ENCODE data around the gene TUBAL3. TPM values are rescaled to one million over a fixed set of nuclear protein-coding genes. Genes with fewer than 3 reads are reported as not detected.

The TUBAL3 gene
- total RNA-seq, 1 experiment from 2014 or later = 0.98 TPM

DNA sequence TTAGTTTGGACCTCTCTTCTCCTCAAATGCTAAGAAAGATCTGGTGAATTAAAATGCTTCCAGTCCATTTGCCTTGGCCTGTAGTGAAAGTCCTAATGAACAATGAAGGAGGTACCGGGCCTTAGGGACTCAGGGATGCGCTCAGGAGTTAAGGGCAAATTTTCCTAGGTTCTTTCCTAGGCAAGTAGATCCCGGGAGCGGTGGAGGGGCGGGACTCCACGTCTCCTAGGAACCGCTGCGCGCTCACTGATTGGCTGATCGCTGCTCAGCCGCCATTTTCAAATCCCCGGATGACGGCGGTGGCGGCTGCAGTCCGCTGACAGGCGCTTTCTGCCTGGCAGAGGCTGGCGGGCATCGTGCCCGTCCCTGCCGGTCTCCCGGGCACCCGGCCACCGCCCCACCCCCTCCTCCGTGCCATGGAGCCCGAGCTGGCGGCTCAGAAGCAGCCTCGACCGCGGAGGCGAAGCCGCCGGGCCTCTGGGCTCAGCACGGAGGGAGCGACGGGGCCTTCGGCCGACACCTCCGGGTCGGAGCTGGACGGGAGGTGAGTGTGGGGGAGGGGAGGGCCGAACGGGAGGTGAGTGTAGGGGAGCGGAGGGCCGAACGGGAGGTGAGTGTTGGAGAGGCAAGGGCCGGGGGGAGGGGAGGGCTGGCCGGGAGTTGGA lies 7.8 kb upstream of the TUBAL3 start, which contains the start of gene NET1:
NET1 (plus strand) TSS at position 281 of the 665 bp plus-strand sequence; CDS start at position 417, 136 bp downstream.
- Histone ChIP-seq H3K27me3 (ENCODE audit: insufficient read depth, low read length) (no peaks in the 10 kb centered on the region), H3K9me2 (ENCODE audit: insufficient read depth) (no peaks in the 10 kb centered on the region), H3K27ac (ENCODE audit: low read depth, low read length) (peak within 1 kb of the TSS; percentile 54; the same call in 1 of the 2 replicates), H3K79me2 (ENCODE audit: insufficient read depth, low read length) (peaks cover 46% of the 10 kb centered on the region), H3K9me3 (ENCODE audit: control insufficient read depth in 1 of 2, insufficient read depth in 1 of 2, low read depth in 1 of 2, low read length in 2 of 2) (peaks cover 0 to 1% of the 10 kb centered on the region in 2 experiments; a peak in 2 of 4 replicates), H4K20me1 (ENCODE audit: insufficient read depth) (no peaks in the 10 kb centered on the region), H3K4me1 (ENCODE audit: control insufficient read depth in 1 of 2, insufficient read depth in 2 of 2, low read length in 2 of 2) (peaks cover 4 to 10% of the 10 kb centered on the region in 2 experiments; a peak in 3 of 4 replicates), H3K9ac (ENCODE audit: low read length) (peak within 1 kb of the TSS; percentile 80), H3K36me3 (ENCODE audit: control insufficient read depth in 1 of 2, insufficient read depth in 2 of 2, low read length in 2 of 2) (0 out of 4 replicates have a peak, but pooled peaks cover 0 to 7% of the 10 kb centered on the region in 2 experiments), H2AFZ (ENCODE audit: low read depth, low read length, poor library complexity, severe bottlenecking) (peak within 1 kb of the TSS; percentile 94), H3K4me3 (replicated peaks in 1 of 2; ENCODE audit: low read depth in 1 of 2, low read length in 2 of 2) (peak within 1 kb of the TSS; percentile 71 to 79), H3K4me2 (ENCODE audit: low read length) (peak within 1 kb of the TSS; percentile 77)
- ATAC-seq (peak; percentile 95), DNase-seq (ENCODE audit: low read depth, low spot score) (peak; percentile 80)
- intact Hi-C loops (cut with micrococcal nuclease) = no loop called here
- CTCF ChIA-PET = interaction anchor here (0.7 kb wide), 1 partner anchor 30 kb away, joined by 3 read pairs; no protein-coding TSS in a partner anchor
- RAD21 ChIA-PET (ENCODE audit: low non-redundant PET in 1 of 2, low total read pairs in 2 of 2, uncharacterized antibody in 2 of 2, unreplicated experiment in 2 of 2) = no interaction called here
- POLR2A ChIA-PET = no interaction called here
- BruUV-seq (replicated peaks) = no TSS peak
- TF ChIP-seq TCF7L2 (IDR thresholded peaks at IDR 0.05; ENCODE audit: borderline replicate concordance, extremely low read depth, insufficient read depth, insufficient read length) (no peak), ZFX (IDR thresholded peaks at IDR 0.05) (peak; percentile 74), YY1 (IDR thresholded peaks at IDR 0.05; ENCODE audit: extremely low read depth, insufficient replicate concordance, low read depth, low read length) (peak; percentile 74), SP1 (IDR thresholded peaks at IDR 0.05; ENCODE audit: low read depth) (peak; percentile 67), POLR2AphosphoS5 (IDR thresholded peaks at IDR 0.05; ENCODE audit: low read depth, low read length) (peak; percentile 74), SIN3A (IDR thresholded peaks at IDR 0.05; ENCODE audit: low read depth) (peak; percentile 96), SRF (IDR thresholded peaks at IDR 0.05; ENCODE audit: low read depth) (no peak), REST (IDR thresholded peaks at IDR 0.05; ENCODE audit: low read depth) (no peak), EZH2phosphoT487 (IDR thresholded peaks at IDR 0.05; ENCODE audit: borderline replicate concordance) (no peak), ELF1 (IDR thresholded peaks at IDR 0.05; ENCODE audit: borderline replicate concordance, low read depth) (no peak)
- TF ChIP-seq, protein P1, sequence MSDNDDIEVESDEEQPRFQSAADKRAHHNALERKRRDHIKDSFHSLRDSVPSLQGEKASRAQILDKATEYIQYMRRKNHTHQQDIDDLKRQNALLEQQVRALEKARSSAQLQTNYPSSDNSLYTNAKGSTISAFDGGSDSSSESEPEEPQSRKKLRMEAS (IDR thresholded peaks at IDR 0.05) = peak; percentile 67; the same call in 1 of the 2 replicates
- TF ChIP-seq, protein P2, sequence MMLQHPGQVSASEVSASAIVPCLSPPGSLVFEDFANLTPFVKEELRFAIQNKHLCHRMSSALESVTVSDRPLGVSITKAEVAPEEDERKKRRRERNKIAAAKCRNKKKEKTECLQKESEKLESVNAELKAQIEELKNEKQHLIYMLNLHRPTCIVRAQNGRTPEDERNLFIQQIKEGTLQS (IDR thresholded peaks at IDR 0.05) = no peak

All from HCT116 (cell line).